GM18951 (cell line): ENCODE data around the gene TRIM38.
"Not testable (repeated sequence)": the region's sequence is repeated elsewhere in the genome, so short reads cannot be mapped to it uniquely, and the experiment has no call there.

ENCODE experiments used
- POLR2A ChIP-seq: IDR thresholded peaks from 4 replicates; pipeline ENCODE4 v1.6.1; 2011; ENCODE audit warnings: mild to moderate bottlenecking; ENCODE audit not compliant: insufficient read length, insufficient read depth; ENCODE audit errors: extremely low read depth
- in situ Hi-C: fragments of 300-500 bp; cut with MboI; formaldehyde crosslinking; loops from one replicate; pipeline ENCODE4 v1.12.0; 2022; ENCODE audit warnings: low sequenced_read_pairs, mixed read lengths, inconsistent platforms; ENCODE audit not compliant: unreplicated experiment

Gene TRIM38

GRCh38 chr6:25990172-25990873 is 27.7 kb downstream of the TRIM38 start:
- in situ Hi-C loops = no loop called here
- no peak for TF ChIP-seq POLR2A

- in situ Hi-C loops = no loop called here
- TF ChIP-seq POLR2A = no peak
Measured at GRCh38 chr6:25991785-25992412, 29.3 kb downstream of the TRIM38 start.

GRCh38 chr6:25992413-25993340 is 30.1 kb downstream of the TRIM38 start:
- peak; percentile 91 for TF ChIP-seq POLR2A
- in situ Hi-C loops = no loop called here

GRCh38 chr6:25993341-25993684 is 30.7 kb downstream of the TRIM38 start:
- in situ Hi-C loops = not testable (repeated sequence)

GRCh38 chr6:25995507-25995906 is 32.9 kb downstream of the TRIM38 start:
- TF ChIP-seq POLR2A = no peak
- in situ Hi-C loops = no loop called here

- no peak for TF ChIP-seq POLR2A
- in situ Hi-C loops = no loop called here
Measured at GRCh38 chr6:25997921-25998320, 35.3 kb downstream of the TRIM38 start.

GRCh38 chr6:25998379-25998778 is 35.8 kb downstream of the TRIM38 start:
- no peak for TF ChIP-seq POLR2A
- in situ Hi-C loops = no loop called here

- in situ Hi-C loops = not testable (repeated sequence)
Measured at GRCh38 chr6:25999225-25999624, 36.6 kb downstream of the TRIM38 start.

GRCh38 chr6:26000366-26001144 is 38.0 kb downstream of the TRIM38 start:
- in situ Hi-C loops = no loop called here
- TF ChIP-seq POLR2A = no peak

- TF ChIP-seq POLR2A = no peak
- in situ Hi-C loops = no loop called here
Measured at GRCh38 chr6:26003102-26003694, 40.6 kb downstream of the TRIM38 start.

GRCh38 chr6:26006086-26006939 is 43.7 kb downstream of the TRIM38 start:
- TF ChIP-seq POLR2A = no peak
- in situ Hi-C loops = no loop called here

GRCh38 chr6:26006940-26007305 is 44.3 kb downstream of the TRIM38 start:
- in situ Hi-C loops = not testable (repeated sequence)
